K562 (cell line): ENCODE measurements around the gene ARHGAP12. TPM values are rescaled to one million over a fixed set of nuclear protein-coding genes. Genes with fewer than 3 reads are reported as not detected.
A peak's percentile ranks its signal among the peaks of the same experiment; 100 is the strongest.

Source experiments
- CEBPB ChIP-seq: fragments of 450-650 bp; IDR thresholded peaks from 2 replicates; pipeline ENCODE4 v1.6.1; 2016; ENCODE audit warnings: missing genetic modification characterization, missing compliant biosample characterization
- GMEB1 ChIP-seq: fragments of 250-450 bp; sonication (Bioruptor Pico); IDR thresholded peaks from 2 replicates; pipeline ENCODE4 v1.4.0; 2020; ENCODE audit warnings: mild to moderate bottlenecking
- MXI1 ChIP-seq: IDR thresholded peaks from 2 replicates; pipeline ENCODE4 v1.6.1; 2011; ENCODE audit warnings: low read depth, mild to moderate bottlenecking, improper control_type of control experiment, low read length
- REST ChIP-seq, 2 experiments: fragments of 450-650 bp; formaldehyde crosslinking in 1 of 2; IDR thresholded peaks; 2 replicates each; pipeline versions ENCODE4 v1.4.0 to v1.6.1; 2014 to 2020; ENCODE audit warnings: mild to moderate bottlenecking in 2 of 2, borderline replicate concordance in 1 of 2, low read depth in 1 of 2
- SP1 ChIP-seq: sonication (generic); formaldehyde crosslinking; IDR thresholded peaks from 2 replicates; pipeline ENCODE4 v1.8.1; 2022; ENCODE audit warnings: mild to moderate bottlenecking, missing genetic modification reagents
- ZNF644 ChIP-seq: fragments of 200-800 bp; sonication (Bioruptor generic); IDR thresholded peaks from 2 replicates; pipeline ENCODE4 v1.6.1; 2016; ENCODE audit warnings: low read depth, missing genetic modification characterization, missing compliant biosample characterization
- polyA plus RNA-seq, 8 experiments: library from polyadenylated mRNA; depleted of rRNA in 4 of 8; stranded (reverse) in 5 of 8; unstranded in 3 of 8; fragments of >200 nt; fragmentation: Nextera tagmentation in 2 of 8; fragmentation: Illumina TruSeq in 1 of 8; extraction: Ambion mirVana in 2 of 8; extraction: Trizol in 1 of 8; gene quantifications; 2 replicates each; pipeline versions ENCODE4 v1.2.1 to v1.2.3, GENCODE V29; 2011 to 2014; ENCODE audit warnings: inconsistent platforms in 1 of 8, missing spikeins in 1 of 8
- total RNA-seq, 7 experiments: library from RNA; depleted of rRNA in 6 of 7; stranded (reverse); fragments of >200 nt in 6 of 7; fragmentation: Illumina TruSeq in 2 of 7; extraction: Trizol in 2 of 7; gene quantifications; 2 replicates each; pipeline versions ENCODE4 v1.2.1 to v1.2.3, GENCODE V29; 2011 to 2021; ENCODE audit warnings: low replicate concordance in 1 of 7
- TF ChIP-seq, protein P1 (sequence below): fragments of 450-650 bp; formaldehyde crosslinking; IDR thresholded peaks from 2 replicates; pipeline ENCODE4 v1.4.0; 2020; ENCODE audit warnings: mild to moderate bottlenecking
- TF ChIP-seq, protein P2 (sequence below): sonication (generic); formaldehyde crosslinking; IDR thresholded peaks from 2 replicates; pipeline ENCODE4 v1.8.0; 2022; ENCODE audit warnings: missing genetic modification reagents, mild to moderate bottlenecking, moderate library complexity, borderline replicate concordance
- TF ChIP-seq, protein P3 (sequence below): fragments of 450-650 bp; IDR thresholded peaks from 2 replicates; pipeline ENCODE4 v1.6.1; 2018; ENCODE audit not compliant: partially characterized antibody

Gene ARHGAP12
- total and polyA plus RNA-seq, 9 of the 15 experiments (the other 6 are each of a cell fraction or from before 2014, with no cell fraction given) = 4.4 to 18.7 (median 10.1) TPM

DNA sequence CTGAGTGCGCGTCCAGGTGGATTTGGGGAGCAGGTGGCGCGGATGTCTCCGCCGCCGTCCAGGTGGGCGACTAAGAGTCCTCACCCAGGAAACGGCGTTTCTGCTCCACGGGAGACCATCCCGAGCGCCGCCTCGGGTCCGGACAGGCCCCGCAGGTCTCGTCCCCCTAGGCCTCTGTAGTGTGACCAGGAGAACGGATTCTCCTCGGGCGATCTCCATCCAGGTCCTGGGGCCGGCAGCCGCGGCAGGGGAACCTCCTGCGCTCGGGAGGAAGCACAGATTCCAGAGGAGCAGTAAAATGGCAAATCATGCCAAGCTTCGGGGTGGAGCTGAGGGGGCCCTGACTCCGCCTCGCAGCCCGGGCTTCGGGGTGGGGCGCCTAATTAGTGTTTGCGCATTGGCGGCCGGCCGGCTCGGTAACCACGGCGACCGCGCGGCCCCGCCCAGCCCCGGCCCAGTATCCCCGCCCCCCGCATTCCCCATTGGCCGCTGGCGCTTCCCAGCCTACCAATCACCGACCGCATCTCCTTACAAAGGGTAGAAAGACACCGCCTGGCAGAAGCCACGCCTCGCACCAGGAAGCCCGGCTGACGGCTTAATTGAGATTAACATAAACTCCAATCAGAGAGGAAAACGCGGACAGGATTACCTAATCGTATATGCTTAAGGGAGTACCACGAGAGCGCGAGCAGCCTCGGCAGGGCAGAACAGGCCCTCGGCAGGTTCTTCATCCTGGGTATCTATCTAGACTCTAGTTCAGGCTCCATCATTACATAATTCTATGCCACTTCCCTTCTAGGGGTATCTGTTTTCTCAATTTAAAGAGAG is 168.6 kb downstream of the ARHGAP12 start (continued):
- no peak for TF ChIP-seq GMEB1
- TF ChIP-seq CEBPB (tag) = peak; percentile 44; the same call in 1 of the 2 replicates
- TF ChIP-seq ZNF644 (tag) = no peak
- TF ChIP-seq, protein P1, sequence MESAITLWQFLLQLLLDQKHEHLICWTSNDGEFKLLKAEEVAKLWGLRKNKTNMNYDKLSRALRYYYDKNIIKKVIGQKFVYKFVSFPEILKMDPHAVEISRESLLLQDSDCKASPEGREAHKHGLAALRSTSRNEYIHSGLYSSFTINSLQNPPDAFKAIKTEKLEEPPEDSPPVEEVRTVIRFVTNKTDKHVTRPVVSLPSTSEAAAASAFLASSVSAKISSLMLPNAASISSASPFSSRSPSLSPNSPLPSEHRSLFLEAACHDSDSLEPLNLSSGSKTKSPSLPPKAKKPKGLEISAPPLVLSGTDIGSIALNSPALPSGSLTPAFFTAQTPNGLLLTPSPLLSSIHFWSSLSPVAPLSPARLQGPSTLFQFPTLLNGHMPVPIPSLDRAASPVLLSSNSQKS (CRISPR knock-in tag) = no peak
- peak; percentile 33; the same call in 1 of the 2 replicates for TF ChIP-seq MXI1
- peak; percentile 55; the same call in 1 of the 2 replicates for TF ChIP-seq SP1 (CRISPR knock-in tag)
- TF ChIP-seq, protein P2, sequence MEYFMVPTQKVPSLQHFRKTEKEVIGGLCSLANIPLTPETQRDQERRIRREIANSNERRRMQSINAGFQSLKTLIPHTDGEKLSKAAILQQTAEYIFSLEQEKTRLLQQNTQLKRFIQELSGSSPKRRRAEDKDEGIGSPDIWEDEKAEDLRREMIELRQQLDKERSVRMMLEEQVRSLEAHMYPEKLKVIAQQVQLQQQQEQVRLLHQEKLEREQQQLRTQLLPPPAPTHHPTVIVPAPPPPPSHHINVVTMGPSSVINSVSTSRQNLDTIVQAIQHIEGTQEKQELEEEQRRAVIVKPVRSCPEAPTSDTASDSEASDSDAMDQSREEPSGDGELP (CRISPR knock-in tag) = peak; percentile 31; the same call in 1 of the 2 replicates
- TF ChIP-seq REST (IDR thresholded peaks at IDR 0.05; ENCODE audit: borderline replicate concordance) = no peak
- no peak for TF ChIP-seq REST (CRISPR knock-in tag; IDR thresholded peaks at IDR 0.05; ENCODE audit: low read depth)
- TF ChIP-seq, protein P3, sequence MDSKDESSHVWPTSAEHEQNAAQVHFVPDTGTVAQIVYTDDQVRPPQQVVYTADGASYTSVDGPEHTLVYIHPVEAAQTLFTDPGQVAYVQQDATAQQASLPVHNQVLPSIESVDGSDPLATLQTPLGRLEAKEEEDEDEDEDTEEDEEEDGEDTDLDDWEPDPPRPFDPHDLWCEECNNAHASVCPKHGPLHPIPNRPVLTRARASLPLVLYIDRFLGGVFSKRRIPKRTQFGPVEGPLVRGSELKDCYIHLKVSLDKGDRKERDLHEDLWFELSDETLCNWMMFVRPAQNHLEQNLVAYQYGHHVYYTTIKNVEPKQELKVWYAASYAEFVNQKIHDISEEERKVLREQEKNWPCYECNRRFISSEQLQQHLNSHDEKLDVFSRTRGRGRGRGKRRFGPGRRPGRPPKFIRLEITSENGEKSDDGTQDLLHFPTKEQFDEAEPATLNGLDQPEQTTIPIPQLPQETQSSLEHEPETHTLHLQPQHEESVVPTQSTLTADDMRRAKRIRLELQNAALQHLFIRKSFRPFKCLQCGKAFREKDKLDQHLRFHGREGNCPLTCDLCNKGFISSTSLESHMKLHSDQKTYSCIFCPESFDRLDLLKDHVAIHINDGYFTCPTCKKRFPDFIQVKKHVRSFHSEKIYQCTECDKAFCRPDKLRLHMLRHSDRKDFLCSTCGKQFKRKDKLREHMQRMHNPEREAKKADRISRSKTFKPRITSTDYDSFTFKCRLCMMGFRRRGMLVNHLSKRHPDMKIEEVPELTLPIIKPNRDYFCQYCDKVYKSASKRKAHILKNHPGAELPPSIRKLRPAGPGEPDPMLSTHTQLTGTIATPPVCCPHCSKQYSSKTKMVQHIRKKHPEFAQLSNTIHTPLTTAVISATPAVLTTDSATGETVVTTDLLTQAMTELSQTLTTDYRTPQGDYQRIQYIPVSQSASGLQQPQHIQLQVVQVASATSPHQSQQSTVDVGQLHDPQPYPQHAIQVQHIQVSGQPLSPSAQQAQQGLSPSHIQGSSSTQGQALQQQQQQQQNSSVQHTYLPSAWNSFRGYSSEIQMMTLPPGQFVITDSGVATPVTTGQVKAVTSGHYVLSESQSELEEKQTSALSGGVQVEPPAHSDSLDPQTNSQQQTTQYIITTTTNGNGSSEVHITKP = peak; percentile 39
